Endothelial cell of umbilical vein (primary cell): ENCODE results near the gene TTC31. TPM values are rescaled to one million over a fixed set of nuclear protein-coding genes. Genes with fewer than 3 reads are reported as not detected.

Source experiments
- BruUV-seq: library from RNA; stranded (reverse); fragments of 400-500 nt; replicated peaks from 2 replicates; lab custom pipeline; 2021; lab: Mats Ljungman, UMichigan
- CTCF ChIA-PET: fragments of 300-600, 350-600 bp; sonication (Branson Sonifier 250); formaldehyde crosslinking; loops from one replicate; lab custom pipeline; 2021; ENCODE audit warnings: antibody characterized with exemption, inconsistent platforms; lab: Charles Lee
- POLR2A ChIA-PET: fragments of 300-600, 350-600 bp; sonication (Branson Sonifier 250); formaldehyde crosslinking; loops from one replicate; lab custom pipeline; 2021; ENCODE audit warnings: antibody characterized with exemption, inconsistent platforms; lab: Charles Lee
- DNase-seq: peaks from one replicate; pipeline ENCODE4 v3.0.0-alpha.2; 2011; ENCODE audit warnings: low read depth, low spot score
- FAIRE-seq: peaks from 2 replicates; lab custom pipeline; 2011; peaks lifted over from hg19 to GRCh38; lab: Jason Lieb, UNC
- H2AFZ ChIP-seq: 2 replicates; pipeline ENCODE4 v1.6.0; 2012; ENCODE audit warnings: low read depth, low read length, control low read depth, inconsistent platforms
- H3K27ac ChIP-seq: 2 replicates; pipeline ENCODE4 v1.5.1; 2011; ENCODE audit warnings: low read depth, mild to moderate bottlenecking, control low read depth, low read length, moderate library complexity; ENCODE audit not compliant: insufficient read depth
- H3K27me3 ChIP-seq, 2 experiments: 2 replicates each; pipeline versions ENCODE4 v1.6.0 to v1.6.1; 2011; ENCODE audit warnings: low read length in 2 of 2, mixed read lengths in 1 of 2; ENCODE audit not compliant: control insufficient read depth in 2 of 2, insufficient read depth in 2 of 2
- H3K36me3 ChIP-seq, 2 experiments: 2 replicates in 1 of 2; 3 replicates in 1 of 2; pipeline ENCODE4 v1.5.1; 2011; ENCODE audit warnings: low read length in 2 of 2, mild to moderate bottlenecking in 1 of 2, moderate library complexity in 1 of 2; ENCODE audit not compliant: control insufficient read depth in 2 of 2, insufficient read depth in 2 of 2; ENCODE audit errors: extremely low read depth in 1 of 2
- H3K4me1 ChIP-seq: 3 replicates; pipeline ENCODE4 v1.5.1; 2011; ENCODE audit warnings: mild to moderate bottlenecking, low read length; ENCODE audit not compliant: control insufficient read depth, insufficient read depth; ENCODE audit errors: extremely low read depth
- H3K4me2 ChIP-seq: 2 replicates; pipeline ENCODE4 v1.6.1; 2011; ENCODE audit warnings: low read length, control low read depth, mixed read lengths; ENCODE audit not compliant: insufficient read depth
- H3K4me3 ChIP-seq, 3 experiments: fragments of 200-600 bp in 1 of 3; sonication (generic), shearing (Covaris generic) in 1 of 3; replicated peaks in 1 of 3; 2 replicates each; pipeline ENCODE4 v1.5.1; 2011 to 2016; ENCODE audit warnings: control low read depth in 3 of 3, low read length in 3 of 3, mild to moderate bottlenecking in 2 of 3, inconsistent platforms in 1 of 3, low read depth in 1 of 3, moderate library complexity in 1 of 3; ENCODE audit not compliant: insufficient read depth in 1 of 3
- H3K79me2 ChIP-seq: 2 replicates; pipeline ENCODE4 v1.6.0; 2012; ENCODE audit warnings: low read length, inconsistent platforms; ENCODE audit not compliant: control insufficient read depth, insufficient read depth
- H3K9ac ChIP-seq: replicated peaks from 2 replicates; pipeline ENCODE3; 2011; ENCODE audit warnings: low read length, control low read depth; ENCODE audit not compliant: insufficient read depth; ENCODE audit errors: extremely low read depth
- H3K9me1 ChIP-seq: replicated peaks from 3 replicates; pipeline ENCODE4 v1.6.0; 2011; ENCODE audit warnings: mild to moderate bottlenecking, low read length; ENCODE audit not compliant: control insufficient read depth, insufficient read depth; ENCODE audit errors: extremely low read depth
- H3K9me3 ChIP-seq: replicated peaks from 2 replicates; pipeline ENCODE4 v1.5.1; 2012; ENCODE audit warnings: low read length, inconsistent platforms; ENCODE audit not compliant: control insufficient read depth, insufficient read depth
- H4K20me1 ChIP-seq: replicated peaks from 2 replicates; pipeline ENCODE3; 2011; ENCODE audit warnings: mild to moderate bottlenecking, low read length; ENCODE audit not compliant: control insufficient read depth, insufficient read depth; ENCODE audit errors: extremely low read depth
- EZH2 ChIP-seq: IDR thresholded peaks from 2 replicates; pipeline ENCODE4 v1.6.1; 2012; ENCODE audit warnings: borderline replicate concordance, low read depth, mild to moderate bottlenecking, moderate library complexity, low read length, inconsistent platforms; ENCODE audit not compliant: severe bottlenecking
- FOS ChIP-seq: IDR thresholded peaks from 2 replicates; pipeline ENCODE4 v1.6.1; 2011; ENCODE audit warnings: mild to moderate bottlenecking, low read length, moderate library complexity, borderline replicate concordance; ENCODE audit not compliant: insufficient read depth
- JUN ChIP-seq: IDR thresholded peaks from 2 replicates; pipeline ENCODE4 v1.6.1; 2011; ENCODE audit warnings: borderline replicate concordance, low read depth; ENCODE audit not compliant: insufficient read length, insufficient read depth
- MYC ChIP-seq: IDR thresholded peaks from one replicate; pipeline ENCODE4 v1.6.1; 2011; ENCODE audit warnings: mild to moderate bottlenecking, low read depth, low read length
- POLR2AphosphoS5 ChIP-seq: IDR thresholded peaks from 2 replicates; pipeline ENCODE4 v1.6.1; 2012; ENCODE audit warnings: low read depth, mild to moderate bottlenecking, control low read depth, low read length, moderate library complexity; ENCODE audit not compliant: insufficient read depth
- dilution Hi-C: fragments of 300-500 bp; cut with MboI; formaldehyde crosslinking; loops from one replicate; pipeline ENCODE4 v1.15.0; 2019; ENCODE audit warnings: low sequenced_read_pairs; ENCODE audit not compliant: extremely low pct_ligation_motif_present
- intact Hi-C: fragments of 100-400 bp; cut with micrococcal nuclease; formaldehyde crosslinking; loops from one replicate; pipeline ENCODE4 v1.10.0; 2022
- polyA plus RNA-seq, 4 experiments: library from polyadenylated mRNA; depleted of rRNA in 3 of 4; stranded (reverse) in 3 of 4; unstranded in 1 of 4; fragments of >200 nt; gene quantifications; 2 replicates each; pipeline versions ENCODE4 v1.2.1 to v1.2.3, GENCODE V29; 2011 to 2012; ENCODE audit warnings: missing spikeins in 1 of 4
- total RNA-seq: library from RNA; stranded (reverse); gene quantifications from 2 replicates; pipeline ENCODE4 v1.2.3, GENCODE V29; 2021
- TF ChIP-seq, protein P1 (sequence below): IDR thresholded peaks from 2 replicates; pipeline ENCODE4 v1.6.1; 2011; ENCODE audit not compliant: insufficient read depth, insufficient read length

TTC31 gene
- total and polyA plus RNA-seq, 2 donors (not counting 3 experiments of a cell fraction or from before 2014, with no cell fraction given) = 20.1 to 24.1 TPM

DNA sequence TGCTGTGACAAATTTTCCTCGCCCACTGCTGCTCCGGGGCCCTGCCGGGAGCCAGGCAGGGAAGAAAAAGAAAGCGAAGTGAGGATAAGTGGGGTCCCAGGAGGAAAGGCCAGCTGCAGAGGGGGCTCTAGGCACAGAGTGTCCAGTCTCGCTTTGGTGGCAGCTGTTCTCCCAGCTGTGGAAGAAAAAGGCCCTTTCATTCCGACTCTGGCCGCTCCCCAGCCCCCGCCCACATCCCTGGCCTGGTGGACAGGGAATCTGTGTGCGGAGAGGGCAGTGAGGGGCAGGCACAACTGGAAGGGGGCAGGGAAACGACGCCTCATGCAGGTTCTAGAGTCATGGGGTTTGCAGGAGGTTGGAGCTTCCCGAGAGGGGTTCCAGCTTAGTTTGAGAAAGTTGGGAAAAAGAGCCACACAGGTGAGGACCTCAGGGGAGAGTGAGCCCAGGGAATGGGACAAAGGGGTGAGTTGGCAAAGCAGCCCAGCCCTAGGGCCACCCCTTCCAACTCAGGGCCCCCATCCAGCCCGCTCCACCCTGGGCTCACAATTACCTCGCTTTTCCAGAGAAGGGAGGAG, 43.0 kb upstream of the TTC31 start:
- no peaks in the 10 kb centered on the region for H4K20me1 ChIP-seq
- BruUV-seq = TSS peak; percentile 44
- TF ChIP-seq POLR2AphosphoS5 (no peak), EZH2 (no peak), MYC (no peak), JUN (no peak), FOS (no peak)
- TF ChIP-seq, protein P1, sequence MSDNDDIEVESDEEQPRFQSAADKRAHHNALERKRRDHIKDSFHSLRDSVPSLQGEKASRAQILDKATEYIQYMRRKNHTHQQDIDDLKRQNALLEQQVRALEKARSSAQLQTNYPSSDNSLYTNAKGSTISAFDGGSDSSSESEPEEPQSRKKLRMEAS = no peak
- H3K27ac ChIP-seq = no peak overlapping the region
- dilution Hi-C loops = no loop called here
- no peaks in the 10 kb centered on the region for H3K9me1 ChIP-seq
- peaks cover 27% of the 10 kb centered on the region for H3K4me1 ChIP-seq
- ChIA-PET POLR2A (interaction anchor here (0.9 to 1.0 kb wide), 3 partner anchors 15 to 18 kb away, joined by 3 read pairs; partner anchors contain the start of genes INO80B and WBP1), CTCF (interaction anchor here (0.9 to 2.3 kb wide), 11 partner anchors 9 to 616 kb away, joined by 3 to 14 read pairs (median 3); partner anchors contain the start of genes INO80B and WBP1)
- H3K9ac ChIP-seq = peak overlapping the region; percentile 52
- DNase-seq (peak; percentile 44), FAIRE-seq (no peak)
- H3K4me3 ChIP-seq = peak overlapping the region in 2 of 3 experiments; percentile 47 to 56
- H3K4me2 ChIP-seq = peak overlapping the region; percentile 48
- H2AFZ ChIP-seq = peak overlapping the region; percentile 38
- intact Hi-C loops = loop anchor here (1.0 kb wide), 2 partner anchors 14 to 19 kb away; partner anchors contain the start of genes C2orf81 and WDR54
- peaks cover 17 to 28% of the 10 kb centered on the region in 2 experiments for H3K27me3 ChIP-seq
- no peaks in the 10 kb centered on the region for H3K36me3 ChIP-seq
- H3K79me2 ChIP-seq = no peaks in the 10 kb centered on the region
- H3K9me3 ChIP-seq = no peaks in the 10 kb centered on the region
